Endothelial cell of umbilical vein (primary cell): ENCODE data around the gene GYPC. TPM values are rescaled to one million over a fixed set of nuclear protein-coding genes. Genes with fewer than 3 reads are reported as not detected.

Source experiments
- BruUV-seq: library from RNA; stranded (reverse); fragments of 400-500 nt; replicated peaks from 2 replicates; lab custom pipeline; 2021; lab: Mats Ljungman, UMichigan
- CTCF ChIA-PET: fragments of 300-600, 350-600 bp; sonication (Branson Sonifier 250); formaldehyde crosslinking; loops from one replicate; lab custom pipeline; 2021; ENCODE audit warnings: antibody characterized with exemption, inconsistent platforms; lab: Charles Lee
- POLR2A ChIA-PET: fragments of 300-600, 350-600 bp; sonication (Branson Sonifier 250); formaldehyde crosslinking; loops from one replicate; lab custom pipeline; 2021; ENCODE audit warnings: antibody characterized with exemption, inconsistent platforms; lab: Charles Lee
- DNase-seq: peaks from one replicate; pipeline ENCODE4 v3.0.0-alpha.2; 2011; ENCODE audit warnings: low read depth, low spot score
- FAIRE-seq: peaks from 2 replicates; lab custom pipeline; 2011; peaks lifted over from hg19 to GRCh38; lab: Jason Lieb, UNC
- H2AFZ ChIP-seq: 2 replicates; pipeline ENCODE4 v1.6.0; 2012; ENCODE audit warnings: low read depth, low read length, control low read depth, inconsistent platforms
- H3K27ac ChIP-seq: 2 replicates; pipeline ENCODE4 v1.5.1; 2011; ENCODE audit warnings: low read depth, mild to moderate bottlenecking, control low read depth, low read length, moderate library complexity; ENCODE audit not compliant: insufficient read depth
- H3K27me3 ChIP-seq, 2 experiments: 2 replicates each; pipeline versions ENCODE4 v1.6.0 to v1.6.1; 2011; ENCODE audit warnings: low read length in 2 of 2, mixed read lengths in 1 of 2; ENCODE audit not compliant: control insufficient read depth in 2 of 2, insufficient read depth in 2 of 2
- H3K36me3 ChIP-seq, 2 experiments: 2 replicates in 1 of 2; 3 replicates in 1 of 2; pipeline ENCODE4 v1.5.1; 2011; ENCODE audit warnings: low read length in 2 of 2, mild to moderate bottlenecking in 1 of 2, moderate library complexity in 1 of 2; ENCODE audit not compliant: control insufficient read depth in 2 of 2, insufficient read depth in 2 of 2; ENCODE audit errors: extremely low read depth in 1 of 2
- H3K4me1 ChIP-seq: 3 replicates; pipeline ENCODE4 v1.5.1; 2011; ENCODE audit warnings: mild to moderate bottlenecking, low read length; ENCODE audit not compliant: control insufficient read depth, insufficient read depth; ENCODE audit errors: extremely low read depth
- H3K4me2 ChIP-seq: 2 replicates; pipeline ENCODE4 v1.6.1; 2011; ENCODE audit warnings: low read length, control low read depth, mixed read lengths; ENCODE audit not compliant: insufficient read depth
- H3K4me3 ChIP-seq, 3 experiments: fragments of 200-600 bp in 1 of 3; sonication (generic), shearing (Covaris generic) in 1 of 3; replicated peaks in 1 of 3; 2 replicates each; pipeline ENCODE4 v1.5.1; 2011 to 2016; ENCODE audit warnings: control low read depth in 3 of 3, low read length in 3 of 3, mild to moderate bottlenecking in 2 of 3, inconsistent platforms in 1 of 3, low read depth in 1 of 3, moderate library complexity in 1 of 3; ENCODE audit not compliant: insufficient read depth in 1 of 3
- H3K79me2 ChIP-seq: 2 replicates; pipeline ENCODE4 v1.6.0; 2012; ENCODE audit warnings: low read length, inconsistent platforms; ENCODE audit not compliant: control insufficient read depth, insufficient read depth
- H3K9ac ChIP-seq: replicated peaks from 2 replicates; pipeline ENCODE3; 2011; ENCODE audit warnings: low read length, control low read depth; ENCODE audit not compliant: insufficient read depth; ENCODE audit errors: extremely low read depth
- H3K9me1 ChIP-seq: replicated peaks from 3 replicates; pipeline ENCODE4 v1.6.0; 2011; ENCODE audit warnings: mild to moderate bottlenecking, low read length; ENCODE audit not compliant: control insufficient read depth, insufficient read depth; ENCODE audit errors: extremely low read depth
- H3K9me3 ChIP-seq: replicated peaks from 2 replicates; pipeline ENCODE4 v1.5.1; 2012; ENCODE audit warnings: low read length, inconsistent platforms; ENCODE audit not compliant: control insufficient read depth, insufficient read depth
- H4K20me1 ChIP-seq: replicated peaks from 2 replicates; pipeline ENCODE3; 2011; ENCODE audit warnings: mild to moderate bottlenecking, low read length; ENCODE audit not compliant: control insufficient read depth, insufficient read depth; ENCODE audit errors: extremely low read depth
- CTCF ChIP-seq, 2 donors: IDR thresholded peaks; 1 replicate in 1 of 2; 2 replicates in 1 of 2; pipeline ENCODE4 v1.5.1; 2011; ENCODE audit warnings: low read length in 2 of 2, mild to moderate bottlenecking in 2 of 2, moderate library complexity in 2 of 2, control low read depth in 1 of 2, inconsistent platforms in 1 of 2, low read depth in 1 of 2; ENCODE audit not compliant: insufficient read depth in 1 of 2; ENCODE audit errors: extremely low read depth in 1 of 2
- EZH2 ChIP-seq: IDR thresholded peaks from 2 replicates; pipeline ENCODE4 v1.6.1; 2012; ENCODE audit warnings: borderline replicate concordance, low read depth, mild to moderate bottlenecking, moderate library complexity, low read length, inconsistent platforms; ENCODE audit not compliant: severe bottlenecking
- FOS ChIP-seq: IDR thresholded peaks from 2 replicates; pipeline ENCODE4 v1.6.1; 2011; ENCODE audit warnings: mild to moderate bottlenecking, low read length, moderate library complexity, borderline replicate concordance; ENCODE audit not compliant: insufficient read depth
- GATA2 ChIP-seq: IDR thresholded peaks from 2 replicates; pipeline ENCODE4 v1.7.0; 2011; ENCODE audit warnings: low read depth, mild to moderate bottlenecking, moderate library complexity, mixed read lengths, low read length; ENCODE audit not compliant: insufficient read length, insufficient read depth
- JUN ChIP-seq: IDR thresholded peaks from 2 replicates; pipeline ENCODE4 v1.6.1; 2011; ENCODE audit warnings: borderline replicate concordance, low read depth; ENCODE audit not compliant: insufficient read length, insufficient read depth
- MAX ChIP-seq: IDR thresholded peaks from 2 replicates; pipeline ENCODE4 v1.6.1; 2011; ENCODE audit not compliant: insufficient read depth, insufficient read length
- MYC ChIP-seq: IDR thresholded peaks from one replicate; pipeline ENCODE4 v1.6.1; 2011; ENCODE audit warnings: mild to moderate bottlenecking, low read depth, low read length
- POLR2A ChIP-seq: IDR thresholded peaks from 2 replicates; pipeline ENCODE4 v1.6.1; 2012; ENCODE audit warnings: low read depth, mild to moderate bottlenecking, control low read depth, low read length
- POLR2AphosphoS5 ChIP-seq: IDR thresholded peaks from 2 replicates; pipeline ENCODE4 v1.6.1; 2012; ENCODE audit warnings: low read depth, mild to moderate bottlenecking, control low read depth, low read length, moderate library complexity; ENCODE audit not compliant: insufficient read depth
- dilution Hi-C: fragments of 300-500 bp; cut with MboI; formaldehyde crosslinking; loops from one replicate; pipeline ENCODE4 v1.15.0; 2019; ENCODE audit warnings: low sequenced_read_pairs; ENCODE audit not compliant: extremely low pct_ligation_motif_present
- intact Hi-C: fragments of 100-400 bp; cut with micrococcal nuclease; formaldehyde crosslinking; loops from one replicate; pipeline ENCODE4 v1.10.0; 2022
- polyA plus RNA-seq, 4 experiments: library from polyadenylated mRNA; depleted of rRNA in 3 of 4; stranded (reverse) in 3 of 4; unstranded in 1 of 4; fragments of >200 nt; gene quantifications; 2 replicates each; pipeline versions ENCODE4 v1.2.1 to v1.2.3, GENCODE V29; 2011 to 2012; ENCODE audit warnings: missing spikeins in 1 of 4
- total RNA-seq: library from RNA; stranded (reverse); gene quantifications from 2 replicates; pipeline ENCODE4 v1.2.3, GENCODE V29; 2021

GYPC gene
- total and polyA plus RNA-seq, 2 donors (not counting 3 experiments of a cell fraction or from before 2014, with no cell fraction given), result 3.5 to 13.3 TPM

- Histone ChIP-seq H3K4me3 (no peak overlapping the region), H3K9me3 (no peaks in the 10 kb centered on the region), H3K4me1 (no peaks in the 10 kb centered on the region), H3K9me1 (no peaks in the 10 kb centered on the region), H3K9ac (no peak overlapping the region), H4K20me1 (no peaks in the 10 kb centered on the region), H2AFZ (no peak overlapping the region), H3K27me3 (no peaks in the 10 kb centered on the region), H3K27ac (no peak overlapping the region), H3K36me3 (no peaks in the 10 kb centered on the region), H3K4me2 (no peak overlapping the region), H3K79me2 (no peaks in the 10 kb centered on the region)
- CTCF ChIA-PET, result no interaction called here
- intact Hi-C loops, result no loop called here
- TF ChIP-seq FOS (no peak), MAX (no peak), POLR2AphosphoS5 (no peak), CTCF (IDR thresholded peaks at IDR 0.05; ENCODE audit: extremely low read depth in 1 of 2, insufficient read depth in 1 of 2, low read depth in 1 of 2, low read length in 2 of 2) (no peak), POLR2A (no peak), EZH2 (no peak), GATA2 (no peak), MYC (no peak), JUN (no peak)
- DNase-seq (no peak), FAIRE-seq (no peak)
- POLR2A ChIA-PET, result no interaction called here
- BruUV-seq, result no TSS peak
- dilution Hi-C loops, result no loop called here
Measured at GRCh38 chr2:126723281-126723815, 67.4 kb downstream of the GYPC start.
